ENCODE measurements around the gene SCYGR4. TPM values are rescaled to one million over a fixed set of nuclear protein-coding genes. Genes with fewer than 3 reads are reported as not detected.

SCYGR4 gene
- total RNA-seq, 4 donors from 2014 or later, result not detected

Other genes starting within 250 kb of the SCYGR4 start
- not detected for gene TM4SF20, start 238.2 kb upstream of the SCYGR4 start, total RNA-seq
- not detected for gene SCYGR1, start 229.5 kb upstream of the SCYGR4 start, total RNA-seq
- 10 to 100 TPM; 27.4 to 73.4 (median 52.7) TPM for gene AGFG1, start 145.3 kb upstream of the SCYGR4 start, total RNA-seq
- gene SCYGR2, start 18.6 kb upstream of the SCYGR4 start, total RNA-seq, result not detected
- not detected for gene SCYGR3, start 2.7 kb upstream of the SCYGR4 start, total RNA-seq
- not detected for gene SCYGR5, start 49.3 kb downstream of the SCYGR4 start, total RNA-seq
- gene SLC19A3, start 100.5 kb downstream of the SCYGR4 start, total RNA-seq, result 1 to 10 TPM in 1 of 4 donors, under 1 TPM in 3; 0.40 to 1.5 (median 0.69) TPM
- gene SCYGR6, start 107.3 kb downstream of the SCYGR4 start, total RNA-seq, result not detected
- gene SCYGR7, start 110.8 kb downstream of the SCYGR4 start, total RNA-seq, result not detected
- gene SCYGR8, start 128.4 kb downstream of the SCYGR4 start, total RNA-seq, result not detected
- gene CCL20, start 196.3 kb downstream of the SCYGR4 start, total RNA-seq, result 1 to 10 TPM in 1 of 4 donors, not detected in 3; 3.5 TPM

All from esophagus muscularis mucosa (tissue), 4 donors.